DND-41 (cell line): ENCODE data around the gene CDH1.

Experiments used
- ATAC-seq: fragments of 200-7000 bp; cut with Tn5 transposase; 3 replicates; pipeline ENCODE4 v1.9.1; 2021; ENCODE audit warnings: low read depth; ENCODE audit not compliant: insufficient read depth
- DNase-seq: peaks from one replicate; pipeline ENCODE4 v3.0.0-alpha.2; 2020
- H2AFZ ChIP-seq: 2 replicates; pipeline ENCODE4 v1.6.0; 2012; ENCODE audit warnings: low read depth, low read length
- H3K27ac ChIP-seq: 2 replicates; pipeline ENCODE4 v1.5.1; 2012; ENCODE audit warnings: low read length, inconsistent platforms
- H3K27me3 ChIP-seq: fragments of 200-600 bp; sonication (generic); 2 replicates; pipeline ENCODE4 v1.6.0; 2012; ENCODE audit warnings: low read length, mild to moderate bottlenecking, inconsistent platforms; ENCODE audit not compliant: insufficient read depth, poor library complexity
- H3K36me3 ChIP-seq: 2 replicates; pipeline ENCODE4 v1.5.1; 2012; ENCODE audit warnings: low read length, inconsistent platforms; ENCODE audit not compliant: insufficient read depth
- H3K4me1 ChIP-seq: 2 replicates; pipeline ENCODE4 v1.5.1; 2012; ENCODE audit warnings: mild to moderate bottlenecking, low read length; ENCODE audit not compliant: insufficient read depth
- H3K4me2 ChIP-seq: 2 replicates; pipeline ENCODE4 v1.6.0; 2012; ENCODE audit warnings: mild to moderate bottlenecking, moderate library complexity, low read length, inconsistent platforms; ENCODE audit not compliant: insufficient read depth
- H3K4me3 ChIP-seq, 2 experiments: fragments of 200-600 bp in 1 of 2; shearing (Covaris generic) in 1 of 2; 2 replicates each; pipeline ENCODE4 v1.5.1; 2012 to 2016; ENCODE audit warnings: inconsistent platforms in 2 of 2, low read length in 2 of 2, mild to moderate bottlenecking in 2 of 2, low read depth in 1 of 2, moderate library complexity in 1 of 2
- H3K79me2 ChIP-seq: 2 replicates; pipeline ENCODE4 v1.6.0; 2012; ENCODE audit warnings: low read length, inconsistent platforms; ENCODE audit not compliant: insufficient read depth
- H3K9ac ChIP-seq: 2 replicates; pipeline ENCODE4 v1.6.0; 2012; ENCODE audit warnings: low read depth, mild to moderate bottlenecking, inconsistent platforms, low read length, moderate library complexity
- H3K9me3 ChIP-seq: 2 replicates; pipeline ENCODE4 v1.5.1; 2012; ENCODE audit warnings: low read length, moderate library complexity, mild to moderate bottlenecking, inconsistent platforms; ENCODE audit not compliant: insufficient read depth, severe bottlenecking
- H4K20me1 ChIP-seq: 2 replicates; pipeline ENCODE4 v1.6.0; 2012; ENCODE audit warnings: low read length; ENCODE audit not compliant: insufficient read depth
- EZH2 ChIP-seq: IDR thresholded peaks from 3 replicates; pipeline ENCODE4 v1.6.1; 2012; ENCODE audit warnings: borderline replicate concordance, low read depth, mild to moderate bottlenecking, moderate library complexity, low read length, inconsistent platforms; ENCODE audit not compliant: severe bottlenecking
- TF ChIP-seq, protein P1 (sequence below): IDR thresholded peaks from 2 replicates; pipeline ENCODE4 v1.5.1; 2012; ENCODE audit warnings: borderline replicate concordance, low read length, moderate library complexity, mild to moderate bottlenecking; ENCODE audit not compliant: poor library complexity, severe bottlenecking; ENCODE audit errors: extremely low read depth

CDH1 gene

DNA sequence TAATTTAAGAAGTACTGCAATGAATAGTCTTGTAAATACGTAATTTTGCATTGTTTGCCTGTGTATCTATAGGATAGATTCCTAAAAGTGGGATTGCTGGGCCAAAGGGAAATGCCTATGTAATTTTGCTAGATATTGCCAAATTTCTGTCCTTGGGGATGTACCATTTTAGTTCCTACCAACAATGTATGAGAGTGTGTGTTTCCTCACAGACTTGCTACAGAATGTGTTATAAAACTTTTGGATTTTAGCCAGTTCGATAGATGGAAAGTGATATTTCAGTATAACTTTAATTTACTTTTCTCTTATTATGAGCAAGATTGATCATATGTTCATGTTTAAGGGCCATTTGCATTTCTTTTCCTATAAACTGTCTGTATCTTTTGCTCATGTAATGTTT is 114.5 kb downstream of the CDH1 start:
- DNase-seq (no peak), ATAC-seq (no peak)
- H3K27ac ChIP-seq, result no peak overlapping the region
- no peaks in the 10 kb centered on the region for H3K36me3 ChIP-seq
- H3K27me3 ChIP-seq, result no peaks in the 10 kb centered on the region
- peaks cover 28% of the 10 kb centered on the region for H3K79me2 ChIP-seq
- H3K9me3 ChIP-seq, result no peaks in the 10 kb centered on the region
- no peak overlapping the region for H3K4me3 ChIP-seq
- H3K9ac ChIP-seq, result no peak overlapping the region
- no peak overlapping the region for H3K4me2 ChIP-seq
- no peak overlapping the region for H2AFZ ChIP-seq
- no peaks in the 10 kb centered on the region for H4K20me1 ChIP-seq
- TF ChIP-seq, protein P1, sequence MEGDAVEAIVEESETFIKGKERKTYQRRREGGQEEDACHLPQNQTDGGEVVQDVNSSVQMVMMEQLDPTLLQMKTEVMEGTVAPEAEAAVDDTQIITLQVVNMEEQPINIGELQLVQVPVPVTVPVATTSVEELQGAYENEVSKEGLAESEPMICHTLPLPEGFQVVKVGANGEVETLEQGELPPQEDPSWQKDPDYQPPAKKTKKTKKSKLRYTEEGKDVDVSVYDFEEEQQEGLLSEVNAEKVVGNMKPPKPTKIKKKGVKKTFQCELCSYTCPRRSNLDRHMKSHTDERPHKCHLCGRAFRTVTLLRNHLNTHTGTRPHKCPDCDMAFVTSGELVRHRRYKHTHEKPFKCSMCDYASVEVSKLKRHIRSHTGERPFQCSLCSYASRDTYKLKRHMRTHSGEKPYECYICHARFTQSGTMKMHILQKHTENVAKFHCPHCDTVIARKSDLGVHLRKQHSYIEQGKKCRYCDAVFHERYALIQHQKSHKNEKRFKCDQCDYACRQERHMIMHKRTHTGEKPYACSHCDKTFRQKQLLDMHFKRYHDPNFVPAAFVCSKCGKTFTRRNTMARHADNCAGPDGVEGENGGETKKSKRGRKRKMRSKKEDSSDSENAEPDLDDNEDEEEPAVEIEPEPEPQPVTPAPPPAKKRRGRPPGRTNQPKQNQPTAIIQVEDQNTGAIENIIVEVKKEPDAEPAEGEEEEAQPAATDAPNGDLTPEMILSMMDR, result no peak
- TF ChIP-seq EZH2, result no peak
- peaks cover 8% of the 10 kb centered on the region for H3K4me1 ChIP-seq

DNA sequence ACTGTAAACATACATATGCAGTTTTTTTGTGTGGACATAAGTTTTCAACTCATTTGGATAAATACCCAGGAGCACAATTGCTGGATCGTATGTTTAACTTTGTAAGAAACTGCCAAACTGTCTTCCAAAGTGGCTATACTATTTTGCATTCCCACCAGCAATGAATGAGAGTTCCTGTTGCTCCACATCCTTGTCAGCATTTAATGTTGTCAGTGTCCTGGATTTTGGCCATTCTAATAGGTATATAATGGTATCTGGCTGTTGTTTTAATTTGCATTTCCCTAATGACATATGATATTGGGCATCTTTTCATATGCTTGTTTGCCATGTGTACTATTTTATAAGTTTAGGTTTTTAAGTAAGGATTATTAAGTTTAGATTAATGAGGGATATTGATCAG is 120.4 kb downstream of the CDH1 start:
- Histone ChIP-seq H3K4me2 (no peak overlapping the region), H3K9ac (no peak overlapping the region), H3K27me3 (no peaks in the 10 kb centered on the region), H3K9me3 (no peaks in the 10 kb centered on the region), H3K36me3 (peaks cover 19% of the 10 kb centered on the region), H3K79me2 (peaks cover 18% of the 10 kb centered on the region; the same call in 1 of the 2 replicates), H2AFZ (no peak overlapping the region), H3K4me3 (no peak overlapping the region), H3K27ac (no peak overlapping the region), H3K4me1 (no peaks in the 10 kb centered on the region), H4K20me1 (no peaks in the 10 kb centered on the region)
- no peak for DNase-seq
- ATAC-seq, result no peak
- TF ChIP-seq, protein P1, result no peak
- TF ChIP-seq EZH2, result no peak

DNA sequence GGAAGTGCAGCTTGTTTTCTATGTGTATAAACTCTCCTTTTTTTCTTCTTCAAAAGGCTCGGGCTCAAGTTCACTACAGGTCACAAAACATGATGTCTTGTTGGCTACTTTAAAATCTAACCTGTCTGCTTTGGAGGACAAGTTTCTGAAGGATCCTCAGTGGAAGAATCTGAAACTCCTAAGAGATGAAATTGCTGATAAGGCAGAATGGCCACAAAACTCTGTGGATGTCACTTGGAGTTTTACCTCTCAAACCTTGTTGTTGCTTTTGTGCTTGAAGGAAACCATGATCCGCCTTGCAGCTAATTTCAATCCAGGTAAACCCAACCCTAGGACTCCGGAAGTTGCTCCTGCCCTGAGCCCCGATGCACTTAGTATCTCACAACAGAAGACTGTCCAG is 122.7 kb downstream of the CDH1 start:
- no peak overlapping the region for H3K4me3 ChIP-seq
- no peak overlapping the region for H3K4me2 ChIP-seq
- H3K27ac ChIP-seq, result no peak overlapping the region
- no peak for TF ChIP-seq EZH2
- TF ChIP-seq, protein P1, result no peak
- DNase-seq (no peak), ATAC-seq (no peak)
- no peaks in the 10 kb centered on the region for H3K27me3 ChIP-seq
- H3K9me3 ChIP-seq, result no peaks in the 10 kb centered on the region
- H2AFZ ChIP-seq, result no peak overlapping the region
- no peaks in the 10 kb centered on the region for H4K20me1 ChIP-seq
- peaks cover 26% of the 10 kb centered on the region for H3K36me3 ChIP-seq
- H3K79me2 ChIP-seq, result peaks cover 17% of the 10 kb centered on the region; the same call in 1 of the 2 replicates
- no peak overlapping the region for H3K9ac ChIP-seq
- H3K4me1 ChIP-seq, result no peaks in the 10 kb centered on the region
